NCI-H2227 (cell line): ENCODE results near the gene HOXC9.
A peak's percentile ranks its signal among the peaks of the same experiment; 100 is the strongest.

ENCODE experiments used
- DNase-seq: peaks from one replicate; lab custom pipeline; 2025; ENCODE audit not compliant: unreplicated experiment; lab: John Stamatoyannopoulos, UW

The HOXC9 gene

DNA sequence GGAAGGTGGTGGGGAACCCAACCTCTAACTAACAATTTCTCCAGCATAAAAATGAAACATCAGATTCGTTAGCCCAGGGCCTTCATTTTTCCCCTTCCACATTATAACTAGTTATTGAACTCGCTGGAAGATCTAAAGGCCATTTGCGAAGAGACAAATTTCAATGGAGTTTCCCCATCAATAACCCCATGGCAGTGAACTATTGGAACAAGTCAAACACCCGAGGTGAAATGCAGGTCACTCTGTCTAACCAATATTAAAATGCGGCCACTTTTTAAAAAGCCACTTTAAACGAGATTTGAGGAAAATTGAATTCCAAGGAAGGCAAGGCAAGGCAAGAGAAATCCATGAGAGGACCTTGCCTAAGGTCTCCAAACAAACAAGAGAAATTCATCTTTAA is 49.1 kb downstream of the HOXC9 start:
- DNase-seq, result no peak

DNA sequence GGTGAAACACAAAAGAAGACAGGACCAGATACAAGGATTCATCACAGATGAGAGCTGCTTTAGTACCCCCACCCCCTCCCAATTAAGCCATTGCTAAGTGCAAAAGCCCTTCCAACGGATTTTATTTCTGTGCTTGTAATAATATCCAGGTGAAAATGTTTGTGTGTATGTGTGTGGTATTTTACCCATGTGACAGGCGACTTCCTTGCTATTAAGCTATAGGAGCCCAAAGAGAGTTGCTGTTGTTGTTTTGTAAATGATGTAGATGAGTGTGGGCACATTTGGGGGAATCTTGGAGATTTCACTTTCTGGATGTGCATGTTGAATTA is 50.5 kb downstream of the HOXC9 start:
- DNase-seq, result no peak

DNA sequence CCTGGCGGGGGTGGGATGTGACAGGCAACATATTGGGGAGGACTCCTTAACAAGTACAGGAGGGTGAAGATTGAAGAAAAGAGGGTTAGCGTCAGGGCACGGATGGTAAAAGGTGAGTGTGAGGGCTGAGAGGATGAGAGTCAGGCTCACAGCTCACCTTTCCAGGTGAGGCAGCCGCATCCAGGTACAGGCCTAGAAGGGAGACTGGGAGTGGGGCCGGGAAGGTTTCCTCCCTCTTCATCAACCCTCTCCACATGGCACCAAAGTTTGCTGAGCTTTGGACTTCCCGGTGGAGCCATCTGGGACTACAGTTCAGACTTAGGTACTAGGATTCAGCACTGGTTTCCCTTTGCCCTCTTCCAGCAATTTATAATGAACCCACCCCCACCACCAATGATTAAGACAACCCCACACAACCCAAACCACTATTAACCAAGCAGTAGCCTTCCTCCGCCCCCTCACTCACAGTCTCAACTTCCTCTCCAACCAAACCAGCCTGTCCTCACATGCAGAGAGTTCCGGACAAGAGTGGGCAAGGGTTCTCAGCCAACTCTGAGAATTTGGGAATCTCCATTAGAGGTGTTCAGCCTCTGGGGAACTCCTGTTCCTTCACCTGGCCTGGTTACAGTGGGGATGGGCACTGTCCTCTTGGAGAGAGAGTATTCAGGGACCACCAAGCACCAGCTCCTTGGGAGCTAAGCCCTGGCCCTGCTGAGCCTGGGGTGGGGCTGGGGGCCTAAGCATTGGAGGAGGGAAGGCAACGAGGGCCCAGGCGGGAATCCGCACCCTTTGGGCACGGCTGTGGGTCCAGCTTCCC is 51.3 kb downstream of the HOXC9 start:
- DNase-seq, result no peak

DNA sequence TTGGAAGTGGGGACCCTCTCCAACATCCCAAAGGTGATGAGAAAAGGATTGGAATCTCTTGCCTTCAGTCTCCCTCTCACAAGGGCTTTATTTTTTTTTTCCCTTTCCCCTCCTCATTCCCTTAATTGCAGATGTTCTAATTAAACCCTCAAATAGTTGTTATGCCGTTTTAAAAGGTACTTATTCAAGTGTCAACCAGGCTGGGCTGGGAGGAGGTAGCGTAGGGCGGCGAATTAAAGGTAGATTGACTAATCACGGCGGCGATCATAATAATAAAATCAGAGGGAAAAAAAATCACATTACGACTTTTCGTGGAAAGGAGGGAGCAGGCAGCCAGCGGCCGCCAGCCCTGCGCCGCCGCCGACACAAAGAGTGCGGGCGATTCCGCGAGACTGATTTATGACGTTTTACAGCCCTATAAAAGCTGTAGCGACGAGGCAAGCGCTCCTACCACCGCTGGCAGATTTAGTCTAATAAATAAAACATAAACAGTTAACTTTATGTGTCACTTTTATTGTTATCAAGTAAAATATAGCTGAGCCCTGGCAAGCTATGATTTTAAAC is 52.0 kb downstream of the HOXC9 start:
- peak; percentile 33 for DNase-seq

DNA sequence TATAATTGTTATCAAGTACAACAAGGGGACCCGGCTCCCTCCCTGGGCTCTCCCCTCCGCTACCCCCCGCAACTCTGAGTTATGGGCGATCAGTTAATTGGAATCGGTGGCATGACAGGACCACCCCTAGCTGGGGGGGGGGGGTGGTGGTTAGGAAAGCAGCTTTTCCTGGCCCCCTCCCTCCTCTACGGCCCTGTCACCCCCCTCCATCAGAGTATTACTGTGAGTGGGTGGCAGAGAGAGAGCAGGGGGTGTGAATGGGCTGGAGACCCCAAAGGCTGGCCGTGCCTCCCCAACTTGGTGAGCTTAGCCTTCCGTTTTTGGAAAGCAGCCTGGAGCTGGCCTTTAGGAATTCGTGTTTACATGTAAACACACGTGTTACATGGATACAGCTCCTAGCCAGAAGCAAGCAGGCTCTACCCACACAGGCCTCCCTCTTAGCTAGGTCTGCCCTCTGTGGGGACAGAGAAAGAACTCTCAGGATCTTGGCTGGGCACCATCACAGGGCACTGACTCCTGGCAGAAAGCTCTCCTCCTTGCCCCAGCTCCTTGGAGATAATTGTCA is 52.6 kb downstream of the HOXC9 start:
- no peak for DNase-seq
